MM.1S (cell line): ENCODE data around the gene SSR2.
A peak's percentile ranks its signal among the peaks of the same experiment; 100 is the strongest.

Experiments
- DNase-seq: peaks from one replicate; pipeline ENCODE4 v3.0.0-alpha.2; 2015
- H2AFZ ChIP-seq: fragments of 300-600 bp; sonication (generic); 2 replicates; pipeline ENCODE4 v1.6.0; 2016; ENCODE audit warnings: antibody characterized with exemption, low read length
- H3F3A ChIP-seq: fragments of 300-600 bp; sonication (generic); 2 replicates; pipeline ENCODE4 v1.6.1; 2016; ENCODE audit warnings: mild to moderate bottlenecking, antibody characterized with exemption, low read length, moderate library complexity, mixed read lengths; ENCODE audit not compliant: insufficient read depth
- H3K27ac ChIP-seq: fragments of 300-600 bp; sonication (generic); 2 replicates; pipeline ENCODE4 v1.5.1; 2016; ENCODE audit warnings: mild to moderate bottlenecking, low read length
- H3K27me3 ChIP-seq: fragments of 300-600 bp; sonication (generic); replicated peaks from 2 replicates; pipeline ENCODE4 v1.6.0; 2016; ENCODE audit warnings: low read length; ENCODE audit not compliant: insufficient read depth
- H3K36me3 ChIP-seq: fragments of 300-600 bp; sonication (generic); replicated peaks from 2 replicates; pipeline ENCODE4 v1.6.1; 2016; ENCODE audit warnings: mild to moderate bottlenecking, low read length, mixed read lengths; ENCODE audit not compliant: insufficient read depth
- H3K4me1 ChIP-seq: fragments of 300-600 bp; sonication (generic); 2 replicates; pipeline ENCODE4 v1.6.1; 2016; ENCODE audit warnings: low read length, mixed read lengths
- H3K4me2 ChIP-seq: fragments of 300-600 bp; sonication (generic); 2 replicates; pipeline ENCODE4 v1.6.0; 2016; ENCODE audit warnings: low read depth, low read length
- H3K4me3 ChIP-seq: fragments of 300-600 bp; sonication (generic); 2 replicates; pipeline ENCODE4 v1.5.1; 2016; ENCODE audit warnings: low read length, mixed read lengths
- H3K79me2 ChIP-seq: fragments of 300-600 bp; sonication (generic); 2 replicates; pipeline ENCODE4 v1.6.1; 2016; ENCODE audit warnings: mixed run types, low read length, mixed read lengths
- H3K9ac ChIP-seq: fragments of 300-600 bp; sonication (generic); 2 replicates; pipeline ENCODE4 v1.6.1; 2016; ENCODE audit warnings: low read length, mixed read lengths
- H3K9me2 ChIP-seq: fragments of 300-600 bp; sonication (generic); replicated peaks from 2 replicates; pipeline ENCODE4 v1.6.1; 2016; ENCODE audit warnings: mild to moderate bottlenecking, low read length, mixed read lengths; ENCODE audit not compliant: insufficient read depth
- H3K9me3 ChIP-seq: fragments of 300-600 bp; sonication (generic); replicated peaks from 2 replicates; pipeline ENCODE4 v1.6.1; 2016; ENCODE audit warnings: mild to moderate bottlenecking, low read length, mixed read lengths; ENCODE audit not compliant: insufficient read depth
- H4K20me1 ChIP-seq: fragments of 300-600 bp; sonication (generic); 2 replicates; pipeline ENCODE4 v1.6.1; 2016; ENCODE audit warnings: mild to moderate bottlenecking, low read length, moderate library complexity, mixed read lengths; ENCODE audit not compliant: insufficient read depth
- CTCF ChIP-seq: fragments of 300-600 bp; sonication (generic); IDR thresholded peaks from 2 replicates; pipeline ENCODE4 v1.5.1; 2016; ENCODE audit warnings: antibody characterized with exemption, low read length, mixed read lengths
- EZH2 ChIP-seq: fragments of 300-600 bp; sonication (generic); optimal IDR thresholded peaks from 2 replicates; pipeline ENCODE3; 2017; ENCODE audit warnings: low read depth, mild to moderate bottlenecking, antibody characterized with exemption, low read length, mixed read lengths
- EZH2phosphoT487 ChIP-seq: fragments of 300-600 bp; sonication (generic); IDR thresholded peaks from 2 replicates; pipeline ENCODE4 v1.6.1; 2018; ENCODE audit warnings: antibody characterized with exemption, low read length

SSR2 gene

GRCh38 chr1:155967341-155968050, 53.3 kb downstream of the SSR2 start:
- Histone ChIP-seq H3K27ac (no peak overlapping the region), H3K27me3 (no peaks in the 10 kb centered on the region), H3K79me2 (peaks cover 96% of the 10 kb centered on the region), H3K9me2 (no peaks in the 10 kb centered on the region), H3K36me3 (peaks cover 41% of the 10 kb centered on the region), H3K4me1 (peaks cover 61% of the 10 kb centered on the region), H3F3A (peaks cover 15% of the 10 kb centered on the region; the same call in 1 of the 2 replicates), H3K4me3 (no peak overlapping the region), H4K20me1 (peaks cover 43% of the 10 kb centered on the region), H3K9me3 (no peaks in the 10 kb centered on the region), H3K4me2 (no peak overlapping the region), H3K9ac (no peak overlapping the region), H2AFZ (no peak overlapping the region)
- TF ChIP-seq EZH2phosphoT487, result no peak
- no peak for TF ChIP-seq CTCF
- TF ChIP-seq EZH2, result no peak
- DNase-seq, result no peak

GRCh38 chr1:155966750-155967149, 54.0 kb downstream of the SSR2 start:
- Histone ChIP-seq H3K9me2 (no peaks in the 10 kb centered on the region), H3K27ac (no peak overlapping the region), H3K27me3 (no peaks in the 10 kb centered on the region), H4K20me1 (peaks cover 35% of the 10 kb centered on the region), H3F3A (peaks cover 15% of the 10 kb centered on the region; the same call in 1 of the 2 replicates), H2AFZ (no peak overlapping the region), H3K4me1 (peaks cover 58% of the 10 kb centered on the region), H3K79me2 (peaks cover 96% of the 10 kb centered on the region), H3K9ac (no peak overlapping the region), H3K4me2 (no peak overlapping the region), H3K36me3 (peaks cover 46% of the 10 kb centered on the region), H3K9me3 (no peaks in the 10 kb centered on the region), H3K4me3 (no peak overlapping the region)
- TF ChIP-seq EZH2 (no peak), CTCF (no peak), EZH2phosphoT487 (no peak)
- no peak for DNase-seq

GRCh38 chr1:155966135-155966534, 54.6 kb downstream of the SSR2 start:
- TF ChIP-seq CTCF, result peak; percentile 30
- TF ChIP-seq EZH2phosphoT487, result no peak
- Histone ChIP-seq H3K27me3 (no peaks in the 10 kb centered on the region), H3F3A (peaks cover 12% of the 10 kb centered on the region; the same call in 1 of the 2 replicates), H2AFZ (no peak overlapping the region), H3K4me1 (peaks cover 57% of the 10 kb centered on the region), H3K36me3 (peaks cover 50% of the 10 kb centered on the region), H3K9me2 (no peaks in the 10 kb centered on the region), H4K20me1 (peaks cover 35% of the 10 kb centered on the region), H3K4me3 (no peak overlapping the region), H3K27ac (no peak overlapping the region), H3K4me2 (no peak overlapping the region), H3K9me3 (no peaks in the 10 kb centered on the region), H3K9ac (no peak overlapping the region), H3K79me2 (peaks cover 96% of the 10 kb centered on the region)
- no peak for DNase-seq
